Parathyroid adenoma (tissue), 2 donors: Measurements from ENCODE around the gene RSF1.

Experiments used
- H2AFZ ChIP-seq: fragments of 300-600 bp; sonication (generic); one replicate; pipeline ENCODE4 v1.7.0; 2017; ENCODE audit warnings: antibody characterized with exemption, mild to moderate bottlenecking
- H3K27ac ChIP-seq: fragments of 300-600 bp; sonication (generic); one replicate; pipeline ENCODE4 v1.7.0; 2017
- H3K27me3 ChIP-seq: fragments of 300-600 bp; sonication (generic); one replicate; pipeline ENCODE4 v1.7.0; 2017; ENCODE audit warnings: low read length; ENCODE audit not compliant: control insufficient read depth, insufficient read depth
- H3K36me3 ChIP-seq: fragments of 300-600 bp; sonication (generic); one replicate; pipeline ENCODE4 v1.7.0; 2017; ENCODE audit warnings: low read length; ENCODE audit not compliant: control insufficient read depth, insufficient read depth
- H3K4me1 ChIP-seq: fragments of 300-600 bp; sonication (generic); one replicate; pipeline ENCODE4 v1.7.0; 2017; ENCODE audit warnings: control low read depth
- H3K4me2 ChIP-seq: fragments of 300-600 bp; sonication (generic); one replicate; pipeline ENCODE4 v1.7.0; 2017; ENCODE audit warnings: low read length
- H3K4me3 ChIP-seq: fragments of 300-600 bp; sonication (generic); one replicate; pipeline ENCODE4 v1.7.0; 2017; ENCODE audit warnings: low read depth, low read length
- H3K79me2 ChIP-seq: fragments of 300-600 bp; sonication (generic); one replicate; pipeline ENCODE4 v1.7.0; 2017; ENCODE audit warnings: control low read depth
- H3K9ac ChIP-seq: fragments of 300-600 bp; sonication (generic); one replicate; pipeline ENCODE4 v1.7.0; 2017; ENCODE audit warnings: mild to moderate bottlenecking
- H3K9me3 ChIP-seq: fragments of 300-600 bp; sonication (generic); one replicate; pipeline ENCODE4 v1.7.0; 2017; ENCODE audit warnings: low read length; ENCODE audit not compliant: control insufficient read depth
- CTCF ChIP-seq: fragments of 300-600 bp; sonication (generic); IDR thresholded peaks from one replicate; pipeline ENCODE4 v1.7.0; 2017; ENCODE audit warnings: antibody characterized with exemption, mild to moderate bottlenecking
- donor health status: primary hyperparathyroidism.

The RSF1 gene

GRCh38 chr11:77697865-77698264 lies 122.7 kb downstream of the RSF1 start:
- Histone ChIP-seq H3K4me3 (no peak overlapping the region), H2AFZ (no peak overlapping the region), H3K36me3 (no peaks in the 10 kb centered on the region), H3K4me1 (no peaks in the 10 kb centered on the region), H3K79me2 (no peaks in the 10 kb centered on the region), H3K27ac (no peak overlapping the region), H3K4me2 (no peak overlapping the region), H3K9me3 (no peaks in the 10 kb centered on the region), H3K27me3 (no peaks in the 10 kb centered on the region), H3K9ac (no peak overlapping the region)
- TF ChIP-seq CTCF: no peak

GRCh38 chr11:77695417-77695816 lies 125.1 kb downstream of the RSF1 start:
- H3K4me2 ChIP-seq: no peak overlapping the region
- H3K9ac ChIP-seq: no peak overlapping the region
- H3K27me3 ChIP-seq: no peaks in the 10 kb centered on the region
- no peaks in the 10 kb centered on the region for H3K79me2 ChIP-seq
- H3K9me3 ChIP-seq: no peaks in the 10 kb centered on the region
- TF ChIP-seq CTCF: no peak
- H3K4me3 ChIP-seq: no peak overlapping the region
- no peaks in the 10 kb centered on the region for H3K36me3 ChIP-seq
- no peak overlapping the region for H2AFZ ChIP-seq
- no peak overlapping the region for H3K27ac ChIP-seq
- no peaks in the 10 kb centered on the region for H3K4me1 ChIP-seq

- Histone ChIP-seq H3K4me3 (no peak overlapping the region), H2AFZ (no peak overlapping the region), H3K4me1 (no peaks in the 10 kb centered on the region), H3K79me2 (no peaks in the 10 kb centered on the region), H3K36me3 (no peaks in the 10 kb centered on the region), H3K4me2 (no peak overlapping the region), H3K9ac (no peak overlapping the region), H3K9me3 (no peaks in the 10 kb centered on the region), H3K27me3 (no peaks in the 10 kb centered on the region), H3K27ac (no peak overlapping the region)
- no peak for TF ChIP-seq CTCF
Measured at GRCh38 chr11:77690649-77691048, 129.9 kb downstream of the RSF1 start.

- Histone ChIP-seq H2AFZ (no peak overlapping the region), H3K4me3 (no peak overlapping the region), H3K4me2 (no peak overlapping the region), H3K27ac (no peak overlapping the region), H3K4me1 (no peaks in the 10 kb centered on the region), H3K27me3 (no peaks in the 10 kb centered on the region), H3K9me3 (no peaks in the 10 kb centered on the region), H3K79me2 (no peaks in the 10 kb centered on the region), H3K36me3 (no peaks in the 10 kb centered on the region), H3K9ac (no peak overlapping the region)
- no peak for TF ChIP-seq CTCF
Measured at GRCh38 chr11:77687088-77687487, 133.4 kb downstream of the RSF1 start.

GRCh38 chr11:77677138-77677537 lies 143.4 kb downstream of the RSF1 start:
- Histone ChIP-seq H3K4me3 (no peak overlapping the region), H3K9ac (no peak overlapping the region), H3K36me3 (no peaks in the 10 kb centered on the region), H3K4me1 (no peaks in the 10 kb centered on the region), H3K4me2 (no peak overlapping the region), H2AFZ (no peak overlapping the region), H3K27me3 (no peaks in the 10 kb centered on the region), H3K79me2 (no peaks in the 10 kb centered on the region), H3K9me3 (no peaks in the 10 kb centered on the region), H3K27ac (no peak overlapping the region)
- TF ChIP-seq CTCF: no peak
